Measurements from ENCODE around the gene ELOB.
"Not testable (repeated sequence)": the region's sequence is repeated elsewhere in the genome, so short reads cannot be mapped to it uniquely, and the experiment has no call there.

Gene ELOB

DNA sequence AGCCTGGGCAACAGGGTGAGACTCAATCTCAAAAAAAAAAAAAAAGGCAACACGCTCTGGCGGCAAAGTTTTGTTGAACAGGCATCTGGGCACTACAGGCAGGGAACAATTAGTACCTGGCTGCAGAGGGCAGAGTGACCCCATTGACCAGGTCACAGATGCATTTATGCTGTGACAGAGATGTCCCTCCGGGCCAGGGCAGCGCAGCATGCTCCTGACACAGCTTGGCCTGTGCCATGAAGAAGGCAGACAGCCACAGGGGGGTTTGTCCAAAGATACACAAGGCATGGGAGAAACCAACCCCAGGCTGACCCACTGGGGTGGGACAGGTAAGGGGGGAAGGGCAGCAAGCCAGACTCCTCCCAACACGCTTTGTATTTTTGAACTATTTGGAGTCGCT lies 32.4 kb downstream of the ELOB start:
- DNase-seq = no peak

- no peak for DNase-seq
Observed at GRCh38 chr16:2743007-2743810, 33.9 kb downstream of the ELOB start.

GRCh38 chr16:2742323-2743006 lies 34.6 kb downstream of the ELOB start:
- DNase-seq = no peak

- DNase-seq = no peak
Observed at GRCh38 chr16:2741168-2741567, 35.9 kb downstream of the ELOB start.

DNA sequence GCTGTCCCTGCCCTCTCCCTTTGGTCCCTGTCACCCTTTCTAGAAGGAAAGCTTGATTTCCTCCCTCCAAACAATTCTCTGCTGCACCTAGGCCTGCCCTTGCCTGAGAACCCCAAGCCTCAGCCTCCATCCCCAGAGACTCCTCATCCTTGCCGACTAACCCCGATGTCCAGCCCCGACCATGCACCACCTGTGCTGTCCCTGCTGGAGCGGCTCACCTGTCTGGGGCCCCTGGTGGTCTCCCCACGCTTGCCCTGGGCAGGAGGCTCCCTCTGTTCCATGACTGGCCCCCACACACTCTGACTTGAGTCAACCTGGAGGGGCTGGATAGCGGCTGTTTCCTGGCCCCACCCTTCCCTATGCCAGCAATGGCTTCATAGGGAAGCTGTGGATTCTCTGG lies 36.6 kb downstream of the ELOB start:
- no peak for DNase-seq

GRCh38 chr16:2739625-2740430 lies 37.3 kb downstream of the ELOB start:
- DNase-seq = no peak

GRCh38 chr16:2738615-2739014 lies 38.5 kb downstream of the ELOB start:
- no peak for DNase-seq

- no peak for DNase-seq
Observed at GRCh38 chr16:2737895-2738418, 39.1 kb downstream of the ELOB start.

DNA sequence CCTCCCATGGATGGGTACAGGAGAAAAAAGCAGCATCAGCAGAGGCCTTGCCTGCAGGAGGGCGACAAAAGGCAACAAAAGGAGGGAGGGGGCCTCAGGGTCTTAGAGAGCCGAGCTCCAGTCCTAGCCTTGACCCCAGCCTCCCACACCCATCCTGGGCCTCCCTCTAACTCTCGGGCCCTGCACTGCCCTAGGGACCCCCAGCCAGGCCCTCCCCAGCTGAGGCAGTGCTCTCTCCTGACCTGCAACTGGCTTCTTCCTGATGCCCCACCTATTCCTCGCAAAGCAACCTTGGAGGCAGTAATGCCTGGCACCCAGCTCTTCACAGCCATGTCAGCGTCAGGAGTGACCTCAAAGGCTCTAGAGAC lies 39.9 kb downstream of the ELOB start:
- DNase-seq = no peak

DNA sequence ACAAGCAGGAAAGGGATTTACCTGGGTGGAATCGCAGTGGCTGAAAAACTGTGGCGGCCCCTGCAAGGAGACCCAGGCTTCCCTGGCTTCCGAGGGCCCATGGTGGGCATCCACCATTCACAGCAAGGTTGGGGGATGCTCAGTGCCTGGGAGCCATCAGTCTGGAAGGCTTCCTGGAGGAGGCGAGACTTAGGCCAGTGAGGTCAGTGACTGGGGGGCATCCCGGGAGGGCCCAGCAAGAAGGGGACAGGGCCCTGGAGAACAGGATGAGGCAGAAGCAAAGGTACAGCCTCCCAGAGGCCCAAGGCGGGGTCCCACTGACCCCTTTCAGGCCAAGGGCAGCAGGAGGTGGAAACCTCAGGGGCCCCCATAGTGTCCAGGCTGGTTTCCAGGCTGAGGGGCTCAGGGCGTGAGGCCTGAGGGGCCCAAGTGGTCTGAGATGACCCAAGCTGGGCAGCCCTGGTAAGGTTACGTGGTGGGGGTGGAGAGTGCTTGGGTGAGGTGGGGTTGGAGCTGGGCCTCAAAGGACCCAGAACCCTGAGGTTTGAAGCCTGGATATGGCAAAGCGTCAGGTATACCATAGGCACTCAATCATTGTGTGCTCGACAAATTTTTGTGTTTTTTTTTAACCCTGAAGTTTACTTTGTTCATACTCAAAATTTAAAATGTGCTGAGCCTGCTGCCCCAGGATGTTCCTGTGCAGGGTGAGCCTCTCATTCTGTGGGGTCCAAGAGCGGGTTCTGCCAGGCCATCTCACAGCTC lies 40.4 kb downstream of the ELOB start:
- DNase-seq = no peak

DNA sequence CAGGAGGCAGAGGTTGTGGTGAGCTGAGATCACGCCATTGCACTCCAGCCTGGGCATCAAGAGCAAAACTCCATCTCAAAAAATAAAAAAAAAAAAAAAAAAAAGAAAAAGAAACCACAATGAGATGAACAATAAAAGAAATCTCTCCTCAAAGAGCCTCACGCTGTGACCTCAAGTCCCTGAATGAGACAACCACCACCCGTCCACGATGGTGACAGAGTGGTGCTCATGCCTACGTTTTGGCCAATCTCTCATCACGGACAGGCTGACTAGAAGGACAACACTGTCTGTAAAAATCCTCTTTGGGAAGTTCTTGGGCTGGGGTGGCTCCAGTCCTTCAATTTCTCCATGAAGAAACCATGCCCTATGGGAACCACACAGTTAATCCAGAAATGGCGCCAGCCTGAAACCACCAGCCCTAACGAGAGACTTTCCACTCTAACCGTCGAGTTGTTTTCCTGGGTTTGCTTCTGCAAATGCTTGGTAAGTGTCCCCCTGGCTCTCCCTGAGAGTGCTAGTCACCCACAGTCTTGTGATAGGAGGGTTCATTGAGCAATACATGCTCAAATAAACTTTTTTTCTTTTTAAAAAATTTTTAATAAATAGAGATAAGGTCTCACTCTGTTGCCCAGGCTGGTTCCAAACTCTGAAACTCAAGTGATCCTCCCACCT lies 42.1 kb downstream of the ELOB start:
- no peak for DNase-seq

- DNase-seq = no peak
Observed at GRCh38 chr16:2728034-2728433, 49.0 kb downstream of the ELOB start.

- no peak for DNase-seq
Observed at GRCh38 chr16:2726923-2727322, 50.2 kb downstream of the ELOB start.

DNA sequence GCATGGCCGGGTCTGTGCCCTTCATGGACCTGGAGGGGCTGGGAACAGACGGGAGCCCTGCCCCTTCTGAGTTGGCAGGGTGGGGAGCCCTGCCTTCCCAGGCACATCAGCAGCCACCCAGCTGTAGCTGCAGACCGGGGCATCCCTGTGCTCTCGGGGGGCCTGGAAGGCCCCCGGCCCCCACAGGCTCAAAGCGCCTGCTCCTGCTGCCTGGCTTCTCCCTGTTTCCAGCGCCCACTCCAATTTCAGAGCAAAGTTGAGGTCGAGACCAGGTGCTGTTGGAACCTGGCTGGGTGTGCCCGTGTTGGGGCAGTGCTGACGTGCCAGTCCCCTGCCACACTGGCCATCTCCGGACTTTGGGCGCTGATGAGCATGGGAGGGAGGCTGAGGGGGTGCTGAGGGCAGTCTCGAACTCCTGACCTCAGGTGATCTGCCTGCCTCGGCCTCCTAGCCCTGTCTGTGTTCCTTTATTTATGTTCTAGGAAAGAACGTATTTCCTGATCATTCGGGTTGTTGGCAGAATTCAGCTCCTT lies 52.2 kb downstream of the ELOB start:
- DNase-seq = no peak

GRCh38 chr16:2724088-2724676 lies 52.9 kb downstream of the ELOB start:
- DNase-seq = no peak

DNA sequence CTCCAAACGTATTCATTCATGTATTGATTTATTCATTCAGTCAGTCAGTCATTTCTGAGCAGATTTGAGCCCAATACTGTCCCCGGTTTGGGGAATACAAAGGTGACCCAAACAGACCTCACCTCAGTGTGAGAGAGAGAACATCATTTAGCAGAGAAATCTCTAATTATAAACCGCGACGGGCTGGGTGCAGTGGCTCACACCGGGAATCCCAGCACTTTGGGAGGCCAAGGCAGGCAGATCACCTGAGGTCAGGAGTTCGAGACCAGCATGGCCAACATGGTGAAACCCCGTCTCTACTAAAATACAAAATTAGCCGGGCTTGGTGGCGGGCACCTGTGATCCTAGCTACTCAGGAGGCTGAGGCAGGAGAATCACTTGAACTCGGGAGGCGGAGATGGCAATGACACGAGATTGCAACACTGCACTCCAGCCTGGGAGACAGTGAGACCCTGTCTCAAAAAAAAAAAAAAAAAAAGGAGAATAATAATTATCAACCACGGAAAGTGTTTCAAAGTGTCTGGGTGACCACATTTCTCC lies 55.4 kb downstream of the ELOB start:
- not testable (repeated sequence) for DNase-seq

Data from CD4-positive, alpha-beta T cell treated with Interleukin-17A for 1 hour (primary cell).